Measurements from ENCODE around the gene ZDHHC7. TPM values are rescaled to one million over a fixed set of nuclear protein-coding genes. Genes with fewer than 3 reads are reported as not detected.

ZDHHC7 gene
- total RNA-seq, 1 donor from 2014 or later: 45.4 TPM

- H3K9me3 Mint-ChIP-seq: no peaks in the 10 kb centered on the region
- H3K4me1 Mint-ChIP-seq: peaks cover 15% of the 10 kb centered on the region
- peak overlapping the region; percentile 58 for H3K27ac Mint-ChIP-seq
- H3K36me3 Mint-ChIP-seq: no peaks in the 10 kb centered on the region
- H3K27me3 Mint-ChIP-seq (ENCODE audit: low read depth): no peaks in the 10 kb centered on the region
- no peak for DNase-seq (ENCODE audit: low spot score in 2 of 2, unreplicated experiment in 2 of 2)
- H3K4me3 Mint-ChIP-seq: no peak overlapping the region
- TF ChIP-seq, protein P1, sequence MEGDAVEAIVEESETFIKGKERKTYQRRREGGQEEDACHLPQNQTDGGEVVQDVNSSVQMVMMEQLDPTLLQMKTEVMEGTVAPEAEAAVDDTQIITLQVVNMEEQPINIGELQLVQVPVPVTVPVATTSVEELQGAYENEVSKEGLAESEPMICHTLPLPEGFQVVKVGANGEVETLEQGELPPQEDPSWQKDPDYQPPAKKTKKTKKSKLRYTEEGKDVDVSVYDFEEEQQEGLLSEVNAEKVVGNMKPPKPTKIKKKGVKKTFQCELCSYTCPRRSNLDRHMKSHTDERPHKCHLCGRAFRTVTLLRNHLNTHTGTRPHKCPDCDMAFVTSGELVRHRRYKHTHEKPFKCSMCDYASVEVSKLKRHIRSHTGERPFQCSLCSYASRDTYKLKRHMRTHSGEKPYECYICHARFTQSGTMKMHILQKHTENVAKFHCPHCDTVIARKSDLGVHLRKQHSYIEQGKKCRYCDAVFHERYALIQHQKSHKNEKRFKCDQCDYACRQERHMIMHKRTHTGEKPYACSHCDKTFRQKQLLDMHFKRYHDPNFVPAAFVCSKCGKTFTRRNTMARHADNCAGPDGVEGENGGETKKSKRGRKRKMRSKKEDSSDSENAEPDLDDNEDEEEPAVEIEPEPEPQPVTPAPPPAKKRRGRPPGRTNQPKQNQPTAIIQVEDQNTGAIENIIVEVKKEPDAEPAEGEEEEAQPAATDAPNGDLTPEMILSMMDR (IDR thresholded peaks at IDR 0.05; ENCODE audit: unreplicated experiment): no peak
Measured at GRCh38 chr16:84928679-84929420, 82.5 kb downstream of the ZDHHC7 start.

- H3K4me1 Mint-ChIP-seq: peaks cover 15% of the 10 kb centered on the region
- H3K27me3 Mint-ChIP-seq (ENCODE audit: low read depth): no peaks in the 10 kb centered on the region
- no peak for DNase-seq (ENCODE audit: low spot score in 2 of 2, unreplicated experiment in 2 of 2)
- no peak overlapping the region for H3K27ac Mint-ChIP-seq
- H3K4me3 Mint-ChIP-seq: no peak overlapping the region
- H3K36me3 Mint-ChIP-seq: no peaks in the 10 kb centered on the region
- TF ChIP-seq, protein P1 (IDR thresholded peaks at IDR 0.05; ENCODE audit: unreplicated experiment): no peak
- H3K9me3 Mint-ChIP-seq: no peaks in the 10 kb centered on the region
Measured at GRCh38 chr16:84927621-84928591, 83.4 kb downstream of the ZDHHC7 start.

- Mint-ChIP-seq H3K27ac (no peak overlapping the region), H3K9me3 (no peaks in the 10 kb centered on the region), H3K36me3 (no peaks in the 10 kb centered on the region), H3K4me1 (peaks cover 15% of the 10 kb centered on the region), H3K27me3 (ENCODE audit: low read depth) (no peaks in the 10 kb centered on the region), H3K4me3 (no peak overlapping the region)
- no peak for DNase-seq (ENCODE audit: low spot score in 2 of 2, unreplicated experiment in 2 of 2)
- TF ChIP-seq, protein P1 (IDR thresholded peaks at IDR 0.05; ENCODE audit: unreplicated experiment): no peak
Measured at GRCh38 chr16:84926462-84926861, 84.9 kb downstream of the ZDHHC7 start.

DNA sequence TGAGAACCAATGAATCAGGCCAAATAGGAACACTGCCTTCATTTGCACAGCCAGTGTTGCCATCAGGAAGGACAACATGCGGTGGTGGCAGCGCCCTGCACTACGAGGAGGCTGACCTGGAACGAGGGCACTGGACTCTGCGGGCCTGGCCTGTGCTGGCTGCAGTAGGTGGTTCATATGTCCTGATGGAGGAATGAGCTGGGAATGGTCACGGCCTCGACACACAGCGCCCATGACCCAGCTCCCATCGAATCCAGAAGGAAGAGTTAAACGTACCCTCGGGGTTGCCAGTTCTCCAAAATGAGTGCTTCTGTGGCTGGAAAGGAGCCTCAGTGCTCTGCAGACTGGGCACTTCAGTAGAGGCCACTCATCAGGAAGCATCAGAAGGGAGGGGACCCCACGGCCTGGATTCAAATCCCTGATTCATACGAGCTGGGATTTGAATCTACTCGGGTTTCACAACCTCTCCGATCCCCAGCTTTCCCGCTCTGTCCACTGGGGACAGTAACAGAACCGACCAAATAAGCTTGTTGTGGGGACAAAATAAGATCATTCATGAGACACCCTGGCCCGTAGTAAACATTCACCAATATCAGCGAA, 85.5 kb downstream of the ZDHHC7 start:
- no peaks in the 10 kb centered on the region for H3K9me3 Mint-ChIP-seq
- no peaks in the 10 kb centered on the region for H3K36me3 Mint-ChIP-seq
- no peaks in the 10 kb centered on the region for H3K27me3 Mint-ChIP-seq (ENCODE audit: low read depth)
- TF ChIP-seq, protein P1 (IDR thresholded peaks at IDR 0.05; ENCODE audit: unreplicated experiment): no peak
- peaks cover 15% of the 10 kb centered on the region for H3K4me1 Mint-ChIP-seq
- no peak overlapping the region for H3K27ac Mint-ChIP-seq
- DNase-seq (ENCODE audit: low spot score in 2 of 2, unreplicated experiment in 2 of 2): no peak
- no peak overlapping the region for H3K4me3 Mint-ChIP-seq

GRCh38 chr16:84925092-84925772, 86.1 kb downstream of the ZDHHC7 start:
- Mint-ChIP-seq H3K4me1 (peaks cover 21% of the 10 kb centered on the region), H3K27ac (no peak overlapping the region), H3K36me3 (no peaks in the 10 kb centered on the region), H3K4me3 (no peak overlapping the region), H3K9me3 (no peaks in the 10 kb centered on the region), H3K27me3 (ENCODE audit: low read depth) (no peaks in the 10 kb centered on the region)
- TF ChIP-seq, protein P1 (IDR thresholded peaks at IDR 0.05; ENCODE audit: unreplicated experiment): peak; percentile 75
- peak in 1 of 2 experiments; percentile 51 for DNase-seq (ENCODE audit: low spot score in 2 of 2, unreplicated experiment in 2 of 2)
